Retina (tissue), 1 donor: ENCODE measurements around the gene PRKG1.
"Not testable (repeated sequence)": the region's sequence is repeated elsewhere in the genome, so short reads cannot be mapped to it uniquely, and the experiment has no call there.

Source experiments
- DNase-seq: peaks from one replicate; pipeline ENCODE4 v3.0.0-alpha.2; 2016

The PRKG1 gene

DNA sequence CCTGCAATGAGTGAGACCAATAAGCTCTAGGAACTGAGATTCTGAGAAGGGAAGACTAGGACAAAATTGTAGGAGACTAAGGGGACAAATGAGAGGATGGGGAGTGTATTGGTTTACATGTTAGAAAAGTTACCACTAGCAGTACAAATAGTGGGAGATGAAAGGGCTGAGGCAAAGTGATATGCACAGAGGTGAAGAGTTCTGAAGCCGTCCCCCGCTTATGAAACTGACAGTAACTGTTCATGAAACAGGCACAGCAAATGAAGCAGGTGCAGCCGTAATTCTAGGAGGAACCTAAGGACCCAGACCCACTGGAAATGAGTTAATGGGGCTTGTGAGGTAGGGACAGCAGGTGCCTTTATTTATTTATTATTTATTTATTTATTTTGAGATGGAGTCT lies 211.3 kb downstream of the PRKG1 start:
- DNase-seq = no peak

DNA sequence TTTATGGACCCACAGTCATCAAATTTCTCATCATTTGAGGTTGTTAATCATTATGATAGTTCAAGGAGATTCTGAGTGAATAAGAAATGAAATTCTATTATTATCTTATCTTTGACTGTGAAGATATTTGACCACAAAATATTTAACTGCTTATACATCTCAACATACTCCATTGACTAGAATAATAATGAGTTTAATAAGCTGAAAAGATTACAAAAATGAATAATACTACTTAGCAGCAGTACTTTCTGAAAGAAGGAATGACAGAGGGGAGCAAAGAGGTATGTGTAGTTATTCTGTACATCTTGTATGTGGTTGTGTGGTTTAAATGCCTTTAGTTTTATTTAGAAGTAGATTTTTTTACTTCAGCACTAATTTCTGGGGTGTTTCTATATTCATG lies 214.2 kb downstream of the PRKG1 start:
- DNase-seq = no peak

DNA sequence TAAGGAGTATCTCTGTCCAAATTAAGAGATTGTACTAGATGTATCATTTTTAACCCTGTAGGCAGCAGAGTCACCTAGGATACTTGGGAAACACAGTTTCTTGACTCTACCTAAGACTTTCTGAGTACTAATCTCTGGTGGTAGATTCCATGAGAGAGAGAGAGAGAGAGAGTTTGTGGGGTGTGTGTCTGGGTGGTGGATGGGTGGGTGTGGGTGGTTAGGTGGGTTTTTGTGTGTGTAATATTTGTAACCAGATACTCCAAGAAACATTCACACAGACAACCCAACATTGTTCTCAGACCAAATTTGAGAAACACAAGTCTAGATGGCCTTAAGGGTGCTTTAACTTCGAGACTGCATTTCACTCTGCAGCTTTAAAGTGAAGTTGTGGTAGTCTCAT lies 215.2 kb downstream of the PRKG1 start:
- no peak for DNase-seq

DNA sequence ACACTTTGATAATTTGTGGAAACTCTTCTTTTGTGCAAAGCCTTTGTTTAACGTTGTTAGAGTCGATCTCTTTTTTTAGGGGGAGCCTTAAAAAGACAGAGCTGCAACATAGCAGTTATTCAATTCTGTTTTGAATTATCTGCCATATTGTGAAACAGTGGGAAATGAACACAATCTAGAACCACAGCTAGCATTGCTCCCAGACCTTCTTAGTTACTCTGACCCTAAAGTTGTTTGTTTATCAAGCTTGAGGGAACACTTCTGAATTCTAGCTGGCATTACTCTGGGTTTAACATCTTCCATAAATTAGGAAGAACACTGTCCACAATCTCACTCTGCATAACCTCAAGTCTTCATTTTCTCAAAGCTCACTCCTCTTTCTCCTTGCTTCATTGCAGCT lies 217.7 kb downstream of the PRKG1 start:
- no peak for DNase-seq

DNA sequence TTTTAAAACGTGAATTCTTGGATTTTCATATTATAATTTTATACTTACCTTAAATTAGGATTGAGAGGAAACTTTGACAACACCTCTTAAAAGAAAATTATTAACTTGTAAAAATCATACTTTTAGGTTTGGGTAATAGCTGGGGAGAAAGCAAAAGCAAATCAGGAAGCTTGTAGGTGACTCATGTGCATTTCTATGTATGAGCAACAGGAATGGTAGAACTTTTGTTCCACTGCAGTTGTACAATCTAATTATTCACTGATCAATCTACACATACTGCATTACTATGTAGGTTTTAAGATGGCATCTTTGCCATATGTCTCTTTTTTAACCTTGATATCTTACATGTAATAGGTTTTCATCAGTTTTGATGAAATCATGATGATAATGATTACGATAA lies 223.2 kb downstream of the PRKG1 start:
- no peak for DNase-seq

DNA sequence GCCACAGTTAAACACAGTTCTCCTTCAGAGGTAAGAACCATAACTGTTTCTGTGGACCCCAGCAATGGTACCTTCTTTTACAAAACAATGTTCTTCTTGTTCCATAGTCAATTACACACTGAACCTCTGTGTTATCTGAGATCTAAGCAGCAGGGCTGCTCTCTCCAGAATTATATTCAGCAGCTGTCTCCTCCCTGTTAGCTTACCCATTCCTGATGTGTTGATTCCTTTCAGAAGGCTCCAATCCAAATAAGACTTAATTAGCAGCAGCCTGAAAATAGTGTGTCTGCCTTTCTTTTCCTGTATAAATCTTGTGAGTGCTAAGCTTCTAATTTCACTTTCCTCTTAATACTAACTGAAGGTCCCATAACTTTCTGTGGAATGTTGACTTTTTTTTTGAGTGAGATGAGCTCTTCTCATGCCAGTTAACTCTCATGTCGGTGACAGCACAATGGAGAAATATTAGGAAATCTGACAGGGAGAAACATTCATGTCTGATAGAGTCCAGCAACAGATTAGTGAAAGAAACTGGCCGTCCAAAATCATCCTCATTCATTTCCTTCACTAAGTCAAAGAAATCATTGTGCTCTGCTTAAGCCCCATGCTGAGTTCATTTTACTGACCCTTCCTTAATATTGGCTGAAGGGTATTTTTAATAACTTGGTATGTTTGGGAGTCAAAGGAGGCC lies 226.5 kb downstream of the PRKG1 start:
- peak; percentile 37 for DNase-seq

DNA sequence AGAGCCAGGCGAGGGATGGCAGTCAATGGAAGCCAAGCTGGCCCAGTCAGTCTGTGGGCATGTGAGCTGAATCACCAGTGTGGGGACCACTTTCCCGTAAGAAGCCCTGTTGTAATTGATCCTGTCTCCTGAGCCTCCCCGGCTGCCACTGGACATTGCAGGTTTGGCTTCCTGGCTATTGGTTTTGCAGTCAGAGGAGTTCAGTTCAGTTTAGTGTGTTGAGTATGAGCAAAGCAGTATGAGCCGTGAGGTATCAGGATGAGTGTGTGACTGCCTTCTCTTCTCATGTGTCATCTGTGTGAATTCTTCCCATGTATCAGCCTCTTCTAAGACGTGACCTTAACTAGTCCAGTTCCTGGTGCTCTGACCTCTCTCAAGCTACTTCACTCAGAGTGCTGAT lies 227.4 kb downstream of the PRKG1 start:
- DNase-seq = peak; percentile 13

DNA sequence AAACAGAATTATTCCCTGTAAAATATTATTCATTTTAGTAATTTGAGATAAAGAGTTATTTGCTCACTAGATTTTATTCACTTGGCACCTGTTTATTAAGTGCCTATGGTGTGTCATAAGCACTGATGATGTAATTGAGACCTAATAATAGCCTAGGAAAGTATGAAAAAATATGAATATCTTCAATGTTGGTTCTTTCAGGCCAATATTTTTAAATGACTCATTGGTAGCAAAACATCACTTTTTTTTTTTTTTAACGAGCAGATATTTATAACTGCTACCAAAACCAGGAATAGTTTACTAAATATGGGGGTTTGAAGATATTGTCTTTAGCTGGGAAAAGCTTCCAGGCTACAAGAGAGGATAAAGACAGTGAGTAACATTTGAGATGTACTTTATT lies 228.0 kb downstream of the PRKG1 start:
- DNase-seq = no peak

DNA sequence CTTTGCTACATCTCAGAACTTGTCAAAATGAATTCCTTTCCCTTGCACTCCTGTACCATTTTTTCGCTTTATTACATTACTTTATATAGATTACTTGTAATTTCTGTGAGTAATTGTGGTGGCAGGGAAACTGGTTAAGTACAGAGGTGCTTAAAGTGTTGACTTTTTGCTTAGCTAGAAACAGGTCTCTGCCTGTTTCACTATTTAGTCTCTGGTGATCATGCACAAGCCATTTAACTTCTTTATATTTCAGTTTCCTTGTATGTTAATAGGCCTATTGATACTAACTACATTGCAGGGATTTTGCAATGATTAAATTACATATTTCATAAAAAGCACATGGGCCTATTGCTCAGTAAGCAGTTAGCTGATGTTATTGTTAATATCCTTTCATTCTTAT lies 233.8 kb downstream of the PRKG1 start:
- no peak for DNase-seq

DNA sequence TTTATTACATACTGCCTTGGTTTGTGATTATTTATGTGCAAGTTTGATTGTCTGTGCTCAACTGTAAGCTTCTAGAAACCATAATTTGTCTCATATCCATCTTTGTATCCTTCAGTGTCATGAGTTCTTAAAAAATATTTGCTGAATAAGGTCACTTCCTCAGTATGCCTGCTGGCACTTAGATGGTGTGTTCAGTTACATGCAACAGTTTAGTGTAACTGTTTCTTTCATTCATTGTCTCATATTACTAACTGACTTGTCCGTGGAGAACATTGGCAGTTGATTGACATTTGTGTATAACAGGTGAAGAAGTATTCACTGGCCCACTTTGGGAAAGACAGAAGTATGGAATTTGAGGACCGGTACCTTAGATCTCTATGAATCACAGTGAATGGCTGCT lies 236.9 kb downstream of the PRKG1 start:
- DNase-seq = no peak

DNA sequence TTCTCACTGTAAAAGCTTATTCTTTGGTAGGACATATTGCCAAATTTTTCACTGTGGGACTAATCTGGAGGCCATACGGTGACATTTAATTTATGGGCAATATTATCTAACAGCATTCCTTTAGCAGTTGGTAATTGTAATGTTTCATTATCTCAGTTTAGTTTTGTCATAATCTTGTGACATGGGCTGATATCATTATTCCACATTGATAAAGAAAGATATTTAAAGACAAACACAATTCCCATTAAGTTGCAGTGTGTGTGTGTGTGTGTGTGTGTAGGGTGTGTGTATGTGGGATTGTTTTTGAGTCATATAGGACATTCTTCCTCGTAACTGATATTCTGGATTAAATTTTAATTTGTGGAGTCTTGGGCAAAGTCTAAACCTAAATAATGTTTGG lies 238.5 kb downstream of the PRKG1 start:
- DNase-seq = no peak

DNA sequence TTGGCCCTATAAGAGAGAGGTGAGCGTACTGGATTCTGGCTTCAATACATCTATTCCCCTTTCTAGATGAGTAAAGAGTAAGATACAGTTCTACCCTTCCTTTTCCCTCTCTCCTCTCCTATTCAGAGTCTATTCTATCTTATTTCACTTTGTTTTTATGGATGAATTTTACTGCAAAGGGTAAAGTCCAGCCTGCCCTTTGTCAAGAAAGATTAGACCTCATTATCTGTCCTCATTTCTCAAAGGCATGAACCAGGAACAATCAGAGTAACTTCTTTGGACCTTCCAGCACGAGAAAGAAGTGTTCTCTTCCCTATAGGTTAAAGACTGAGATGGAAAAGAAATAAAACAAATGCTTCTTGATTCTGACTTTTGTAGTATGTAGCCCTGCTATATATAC lies 239.0 kb downstream of the PRKG1 start:
- no peak for DNase-seq

DNA sequence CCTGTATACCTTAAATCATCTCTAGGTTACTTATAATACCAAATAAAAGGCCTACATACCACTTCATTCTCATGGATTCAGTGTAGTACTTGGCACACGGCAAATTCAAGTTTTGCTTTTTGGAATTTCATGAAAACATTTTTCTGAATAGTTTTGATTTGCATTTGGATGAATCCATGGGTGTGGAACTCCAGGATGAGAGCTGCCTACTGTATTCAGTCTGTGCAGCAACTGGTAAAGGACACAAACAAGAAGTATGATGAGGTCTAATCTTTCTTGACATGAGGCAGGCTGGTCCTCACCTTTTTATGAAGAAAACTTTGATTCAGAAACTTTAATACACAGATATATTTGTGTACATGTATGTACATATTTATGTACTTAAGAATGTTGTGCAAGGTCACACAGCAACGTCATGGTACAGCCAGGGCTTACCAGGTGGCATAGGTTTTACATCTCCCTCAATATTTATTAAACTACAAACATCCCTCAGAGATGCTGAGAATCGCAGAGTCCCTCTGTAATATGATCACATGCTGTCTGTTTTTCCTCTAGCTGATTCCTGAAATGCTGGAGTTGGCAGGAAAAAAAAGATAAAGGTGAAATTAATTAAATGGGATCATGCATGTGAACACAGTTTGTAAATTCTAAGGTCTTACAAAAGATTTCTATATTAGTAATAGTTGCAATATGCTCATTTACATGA lies 239.6 kb downstream of the PRKG1 start:
- no peak for DNase-seq

DNA sequence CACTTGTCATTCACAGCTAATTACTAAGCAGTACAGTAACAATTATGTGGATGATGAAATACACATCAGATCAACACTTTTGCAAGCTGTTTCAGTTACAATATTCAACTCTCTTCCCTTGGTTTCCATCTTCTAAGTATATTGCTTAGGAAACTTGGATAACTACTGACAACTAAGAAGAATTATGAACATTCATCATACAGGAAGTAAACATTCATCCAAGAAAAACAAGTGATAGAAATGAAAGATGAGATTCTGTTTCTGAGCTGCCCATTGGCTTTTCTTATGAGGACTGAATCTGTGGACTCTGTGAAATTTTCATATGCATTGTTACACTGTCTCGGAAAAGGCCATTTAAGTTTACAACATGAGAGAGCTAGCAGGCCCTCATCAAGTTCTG lies 240.2 kb downstream of the PRKG1 start:
- DNase-seq = no peak

DNA sequence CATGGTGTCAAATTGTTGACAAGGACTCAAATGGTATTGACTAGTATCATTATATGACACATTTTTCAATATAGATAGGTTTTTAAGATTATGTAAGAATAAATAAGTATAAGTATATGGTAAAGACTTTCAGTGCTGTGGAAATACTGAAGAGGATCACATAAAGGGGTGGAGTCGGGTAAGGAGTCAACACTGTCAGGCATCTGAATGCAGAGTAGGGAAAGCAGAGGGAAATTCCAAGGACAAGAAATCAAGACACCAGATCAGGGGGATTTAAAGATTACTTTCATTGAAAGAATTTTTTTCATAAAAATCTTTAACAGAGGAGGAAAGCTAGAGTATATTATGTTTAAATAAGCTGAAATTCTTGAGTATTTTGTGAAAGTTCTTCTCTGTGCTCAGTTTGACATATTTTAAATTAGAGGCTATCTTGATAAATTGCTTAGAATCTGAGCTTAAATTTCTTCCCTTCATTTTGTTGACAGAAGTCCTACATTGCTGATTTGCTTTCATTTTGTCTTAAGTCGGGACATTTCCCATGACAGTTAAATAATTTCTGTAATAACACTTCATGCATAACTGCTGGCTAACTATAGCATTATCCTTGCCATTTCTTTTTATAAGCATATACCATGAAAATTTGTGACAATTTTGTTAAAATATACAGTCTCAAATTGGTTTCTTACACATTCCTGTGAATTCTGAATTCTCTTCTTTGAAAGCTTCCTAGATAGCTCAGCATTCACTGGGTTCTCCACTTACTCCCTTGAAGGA lies 244.3 kb downstream of the PRKG1 start:
- DNase-seq = no peak

DNA sequence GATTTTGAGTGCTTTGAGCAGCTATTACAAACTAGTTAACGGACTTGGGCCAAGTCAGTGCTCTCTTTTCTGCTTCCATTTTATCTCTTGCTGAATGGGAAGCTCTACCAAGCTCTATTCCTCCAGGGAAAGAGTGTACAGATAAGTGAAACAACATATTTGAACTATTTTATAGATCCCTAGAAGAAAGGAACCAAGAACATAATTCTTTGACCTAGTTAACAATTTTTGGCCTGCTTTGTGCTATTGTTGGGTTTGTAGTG lies 244.8 kb downstream of the PRKG1 start:
- no peak for DNase-seq

DNA sequence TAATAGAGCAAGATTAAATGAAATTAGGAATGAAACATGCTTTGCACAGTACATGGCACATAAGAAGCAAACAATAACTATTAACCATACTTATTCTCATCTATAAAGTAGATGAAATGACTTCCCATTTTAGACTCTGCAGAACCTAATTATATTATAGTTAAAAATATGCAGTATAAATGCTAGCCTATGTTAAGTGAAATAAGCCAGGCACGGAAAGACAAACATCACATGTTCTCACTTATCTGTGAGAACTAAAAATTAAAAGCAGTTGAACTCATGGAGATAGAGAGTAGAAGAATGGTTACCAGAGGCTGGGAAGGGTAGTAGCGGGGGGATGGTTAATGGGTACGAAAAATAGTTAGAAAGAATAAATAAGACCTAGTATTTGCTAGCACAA lies 247.0 kb downstream of the PRKG1 start:
- DNase-seq = no peak

DNA sequence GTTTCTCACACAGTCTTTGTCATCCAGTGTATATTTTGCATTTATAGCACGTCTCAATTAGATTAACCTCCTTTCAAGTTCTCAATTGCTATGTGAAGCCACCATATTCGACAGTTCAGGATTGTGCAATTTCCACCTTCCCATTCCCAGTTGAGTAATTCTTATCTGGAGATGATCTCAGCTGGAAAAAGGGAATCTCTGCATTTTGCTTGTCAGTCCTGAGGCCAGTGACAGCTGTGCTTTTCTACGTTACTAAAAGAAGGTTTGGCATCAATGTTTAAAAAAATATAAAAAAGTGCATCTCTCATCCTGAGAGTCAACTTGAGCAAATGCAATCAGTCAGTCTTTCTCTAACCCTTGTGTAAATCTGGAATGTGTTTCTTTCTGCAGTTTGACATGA lies 247.7 kb downstream of the PRKG1 start:
- DNase-seq = peak; percentile 4

DNA sequence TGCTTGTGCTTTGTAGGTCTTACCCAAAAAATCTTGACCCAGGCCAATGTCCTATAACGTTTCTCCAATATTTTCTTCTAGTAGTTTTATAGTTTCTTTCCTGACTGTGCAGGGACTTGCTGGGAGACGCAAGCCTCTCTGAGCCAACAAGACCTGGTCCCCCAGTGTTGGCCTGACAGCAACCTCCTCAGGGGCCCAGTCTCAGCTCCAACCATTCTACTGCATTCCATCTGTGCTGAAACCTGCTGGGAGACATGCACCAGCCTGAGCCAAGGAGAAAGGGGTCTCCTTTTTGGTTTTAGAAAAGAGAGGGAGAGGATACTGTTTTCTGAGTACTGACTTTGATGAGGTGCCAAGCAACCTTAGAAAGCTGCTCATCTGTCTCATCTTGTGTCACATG lies 251.4 kb downstream of the PRKG1 start:
- no peak for DNase-seq

DNA sequence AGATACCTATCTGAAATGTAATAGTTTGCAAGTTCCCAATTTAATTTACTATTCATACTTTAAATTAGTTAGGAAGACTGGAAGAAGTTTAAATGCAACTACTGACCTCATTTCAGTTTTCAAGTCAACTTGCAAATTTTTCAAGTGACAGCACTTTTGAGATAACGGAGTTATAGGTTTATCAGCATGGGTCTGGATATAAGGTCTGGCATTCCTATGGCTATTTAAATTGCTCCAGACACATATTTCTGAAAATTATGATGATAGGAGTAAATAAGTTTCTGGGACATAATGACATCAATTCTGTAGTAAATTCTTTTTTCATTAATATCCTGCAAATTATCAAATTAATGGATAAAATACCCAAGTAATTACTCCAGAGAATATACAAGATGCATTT lies 251.9 kb downstream of the PRKG1 start:
- DNase-seq = no peak

DNA sequence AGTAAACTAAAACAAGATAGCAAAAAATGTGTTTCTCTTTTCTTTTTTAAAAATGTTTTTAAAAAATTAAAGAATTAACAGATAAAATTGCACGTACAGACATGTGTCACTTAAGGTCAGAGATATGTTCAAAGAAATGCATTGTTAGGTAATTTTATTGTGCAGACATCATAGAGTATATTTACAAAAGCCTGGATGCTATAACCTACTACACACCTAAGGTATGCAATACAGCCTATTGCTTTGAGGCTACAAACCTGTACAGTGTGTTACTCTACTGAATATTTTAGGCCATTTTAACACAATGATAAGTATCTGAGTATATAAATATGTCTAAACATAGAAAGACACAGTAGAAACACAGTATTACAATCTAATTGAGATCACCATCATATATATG lies 253.1 kb downstream of the PRKG1 start:
- no peak for DNase-seq

DNA sequence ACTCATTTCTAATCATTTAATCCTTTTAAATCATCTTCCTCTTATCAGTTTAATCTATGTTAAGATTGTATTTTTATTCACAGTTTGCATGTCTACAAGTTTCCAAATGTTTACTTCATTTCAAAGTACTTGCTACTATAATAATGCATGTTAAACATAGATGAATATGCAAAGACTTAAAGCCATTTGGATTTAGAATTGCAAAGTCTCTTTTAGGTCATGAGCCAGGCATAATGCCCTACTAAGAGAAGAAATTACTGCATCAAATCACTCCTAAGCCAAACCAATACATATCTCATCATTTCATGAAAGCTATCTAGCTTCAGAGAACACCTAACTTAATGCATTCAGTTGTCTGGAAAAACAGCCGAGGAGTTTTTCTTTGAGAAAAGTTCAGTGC lies 266.1 kb downstream of the PRKG1 start:
- DNase-seq = no peak

DNA sequence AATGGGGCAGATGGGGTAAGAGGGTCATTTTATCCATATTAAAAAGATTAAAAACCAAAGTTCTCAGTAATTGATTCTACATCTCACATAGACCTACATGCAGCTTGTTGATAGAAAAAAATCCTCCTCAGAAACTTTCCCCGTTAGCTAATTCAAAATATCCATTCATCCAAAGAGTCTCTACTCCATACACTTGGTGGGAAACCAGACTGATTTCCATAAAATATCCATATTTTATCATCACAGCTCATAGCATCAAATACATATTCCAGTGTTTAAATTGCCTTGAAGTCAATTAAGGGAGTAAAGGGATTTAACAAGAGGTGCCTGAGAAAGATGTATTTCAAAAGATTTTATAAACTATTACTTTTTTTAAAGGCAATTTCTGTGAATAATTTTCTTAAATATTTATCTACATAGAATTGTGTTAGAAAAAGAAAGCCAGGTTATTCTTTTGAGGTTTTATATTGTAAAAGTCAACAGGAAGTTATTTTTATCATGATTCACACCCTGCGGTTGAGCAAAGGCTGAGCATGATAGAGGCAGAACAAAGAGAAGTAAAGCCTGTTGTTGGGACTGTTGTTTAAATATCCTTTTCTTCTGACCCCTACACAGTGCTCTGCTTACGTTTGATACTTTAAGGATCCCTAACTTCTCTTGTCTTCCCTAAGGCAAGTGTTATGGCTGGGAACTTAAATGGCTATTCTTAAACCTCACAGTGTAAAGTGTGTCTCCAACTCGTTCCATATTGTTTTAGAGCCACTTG lies 266.7 kb downstream of the PRKG1 start:
- DNase-seq = no peak

DNA sequence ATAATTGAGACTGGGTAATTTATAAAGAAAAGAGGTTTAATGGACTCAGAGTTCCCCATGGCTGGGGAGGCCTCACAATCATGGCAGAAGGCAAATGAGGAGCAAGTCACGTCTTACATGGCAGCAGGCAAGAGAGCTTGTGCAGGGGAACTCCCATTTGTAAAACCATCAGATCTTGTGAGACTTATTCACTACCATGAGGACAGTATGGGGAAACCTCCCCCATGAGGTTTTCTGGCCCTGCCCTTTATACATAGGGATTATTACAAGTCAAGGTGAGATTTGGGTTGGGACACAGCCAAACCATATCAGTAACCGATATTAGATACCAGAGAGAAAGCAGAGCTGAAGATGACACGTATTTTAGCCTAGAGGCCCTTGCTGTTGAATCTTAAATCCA lies 267.5 kb downstream of the PRKG1 start:
- DNase-seq = not testable (repeated sequence)
